IgD-negative memory B cell (primary cell): ENCODE measurements around the gene COPG1. TPM values are rescaled to one million over a fixed set of nuclear protein-coding genes. Genes with fewer than 3 reads are reported as not detected.
"Not testable (repeated sequence)": the region's sequence is repeated elsewhere in the genome, so short reads cannot be mapped to it uniquely, and the experiment has no call there.

ENCODE experiments used
- H3K27ac Mint-ChIP-seq, 3 donors: one replicate each; pipeline ENCODE4 v1.8.0; 2020 to 2022; ENCODE audit warnings: mild to moderate bottlenecking in 3 of 3, mixed read lengths in 3 of 3, moderate library complexity in 1 of 3
- H3K27me3 Mint-ChIP-seq: one replicate; pipeline ENCODE4 v1.8.0; 2021; ENCODE audit warnings: mixed read lengths
- H3K36me3 Mint-ChIP-seq: one replicate; pipeline ENCODE4 v1.8.0; 2020; ENCODE audit warnings: mild to moderate bottlenecking, mixed read lengths
- H3K4me1 Mint-ChIP-seq, 3 donors: one replicate each; pipeline ENCODE4 v1.8.0; 2020 to 2022; ENCODE audit warnings: mixed read lengths in 3 of 3, mild to moderate bottlenecking in 1 of 3
- H3K4me3 Mint-ChIP-seq, 4 donors: one replicate each; pipeline ENCODE4 v1.8.0; 2020 to 2022; ENCODE audit warnings: mild to moderate bottlenecking in 4 of 4, mixed read lengths in 4 of 4, moderate library complexity in 3 of 4
- H3K9me3 Mint-ChIP-seq, 3 donors: one replicate each; pipeline ENCODE4 v1.8.0; 2020 to 2021; ENCODE audit warnings: mixed read lengths in 3 of 3, mild to moderate bottlenecking in 1 of 3
- polyA plus RNA-seq: library from polyadenylated mRNA; unstranded; fragments of 300-500 nt; fragmentation: Illumina TruSeq; gene quantifications from one replicate; pipeline ENCODE4 v1.2.3, GENCODE V29; 2021

The COPG1 gene
- 52.9 TPM for polyA plus RNA-seq

GRCh38 chr3:129249284-129250065, at the start of gene COPG1:
COPG1 (plus strand) TSS chr3:129249606; CDS start chr3:129249710, 104 bp downstream.
- H3K27ac Mint-ChIP-seq = peak within 1 kb of the TSS; percentile 96 to 97 (median 96)
- H3K4me3 Mint-ChIP-seq = peak within 1 kb of the TSS; percentile 92 to 98 (median 97)
- peaks cover 20 to 27% (median 20%) of the 10 kb centered on the region in 3 donors for H3K4me1 Mint-ChIP-seq
- H3K36me3 Mint-ChIP-seq = peaks cover 9% of the 10 kb centered on the region
- no peaks in the 10 kb centered on the region for H3K27me3 Mint-ChIP-seq
- no peaks in the 10 kb centered on the region for H3K9me3 Mint-ChIP-seq

GRCh38 chr3:129204473-129204872, 44.9 kb upstream of the COPG1 start:
- no peaks in the 10 kb centered on the region for H3K27me3 Mint-ChIP-seq
- H3K9me3 Mint-ChIP-seq = no peaks in the 10 kb centered on the region
- H3K4me3 Mint-ChIP-seq = no peak overlapping the region
- peaks cover 1% of the 10 kb centered on the region for H3K36me3 Mint-ChIP-seq
- H3K27ac Mint-ChIP-seq = no peak overlapping the region
- no peaks in the 10 kb centered on the region for H3K4me1 Mint-ChIP-seq

DNA sequence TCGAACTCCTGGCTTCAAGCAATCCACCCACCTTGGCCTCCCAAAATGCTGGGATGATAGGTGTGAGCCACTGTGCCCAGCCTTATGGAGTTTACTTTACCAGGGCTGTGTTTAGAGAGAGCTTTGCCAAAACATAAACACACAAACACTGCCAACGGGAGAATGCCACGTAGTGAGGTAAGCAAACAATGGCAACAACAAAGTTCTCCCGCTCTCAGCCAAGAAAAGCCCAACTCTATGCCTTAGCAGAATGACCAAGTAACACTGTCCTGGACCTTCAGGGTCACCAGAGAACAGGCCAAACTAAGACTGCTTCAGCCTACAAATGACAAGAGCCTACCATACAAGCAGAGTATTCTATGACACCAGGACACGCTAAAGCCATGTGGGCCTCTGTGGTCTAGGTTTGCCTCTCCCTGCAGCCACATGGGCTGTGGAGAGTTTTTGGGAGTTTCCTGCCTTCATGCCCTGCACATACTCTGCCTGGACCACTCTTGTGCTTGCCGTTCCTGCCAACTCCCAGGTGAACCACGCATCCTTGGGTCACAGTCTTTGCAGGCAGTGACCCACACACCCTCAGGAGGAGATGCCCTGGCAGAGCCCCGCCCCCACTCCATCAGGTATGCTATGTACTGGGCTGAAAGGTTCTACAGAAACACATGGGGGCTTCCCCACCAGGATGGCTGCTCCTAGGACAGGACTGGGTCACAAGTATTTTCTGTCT, 44.1 kb upstream of the COPG1 start:
- Mint-ChIP-seq H3K27ac (no peak overlapping the region), H3K4me1 (no peaks in the 10 kb centered on the region), H3K9me3 (no peaks in the 10 kb centered on the region)

GRCh38 chr3:129207479-129207878, 41.9 kb upstream of the COPG1 start:
- Mint-ChIP-seq H3K4me3 (no peak overlapping the region), H3K9me3 (no peaks in the 10 kb centered on the region), H3K36me3 (no peaks in the 10 kb centered on the region), H3K27me3 (peaks cover 3% of the 10 kb centered on the region), H3K4me1 (no peaks in the 10 kb centered on the region), H3K27ac (no peak overlapping the region)

More for the DNA sequence above, 44.1 kb upstream of the COPG1 start:
- Mint-ChIP-seq H3K27me3 (no peaks in the 10 kb centered on the region), H3K36me3 (peaks cover 1% of the 10 kb centered on the region), H3K4me3 (no peak overlapping the region)

- H3K27ac Mint-ChIP-seq = no peak overlapping the region
- peaks cover 3% of the 10 kb centered on the region for H3K27me3 Mint-ChIP-seq
- no peaks in the 10 kb centered on the region for H3K9me3 Mint-ChIP-seq
Measured at GRCh38 chr3:129211345-129211744, 38.1 kb upstream of the COPG1 start.

DNA sequence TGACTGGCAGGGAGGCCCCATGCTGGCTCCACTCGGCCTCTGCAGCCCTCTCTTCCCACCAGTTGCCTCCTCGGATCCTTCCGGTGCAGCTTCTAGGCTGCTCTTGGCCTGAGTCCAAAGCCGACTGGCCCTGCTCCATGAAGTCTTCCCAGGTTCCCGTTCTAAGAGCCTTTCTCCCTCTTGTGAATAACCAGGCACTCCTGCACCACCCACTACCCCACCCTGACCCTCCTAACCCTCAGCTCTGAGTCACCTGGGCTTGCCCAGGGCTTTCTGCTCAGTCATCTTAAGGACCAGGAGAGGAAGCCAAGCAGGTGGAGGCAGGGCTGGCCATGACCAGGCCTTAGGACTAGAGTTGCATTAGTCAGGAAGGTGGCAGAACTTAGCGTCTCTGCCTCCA, 37.6 kb upstream of the COPG1 start:
- H3K27me3 Mint-ChIP-seq = peaks cover 3% of the 10 kb centered on the region
- H3K27ac Mint-ChIP-seq = no peak overlapping the region
- H3K9me3 Mint-ChIP-seq = no peaks in the 10 kb centered on the region
- H3K36me3 Mint-ChIP-seq = no peaks in the 10 kb centered on the region
- H3K4me1 Mint-ChIP-seq = no peaks in the 10 kb centered on the region
- H3K4me3 Mint-ChIP-seq = no peak overlapping the region

More at GRCh38 chr3:129211345-129211744, 38.1 kb upstream of the COPG1 start:
- H3K36me3 Mint-ChIP-seq = no peaks in the 10 kb centered on the region
- H3K4me1 Mint-ChIP-seq = no peaks in the 10 kb centered on the region
- no peak overlapping the region for H3K4me3 Mint-ChIP-seq

DNA sequence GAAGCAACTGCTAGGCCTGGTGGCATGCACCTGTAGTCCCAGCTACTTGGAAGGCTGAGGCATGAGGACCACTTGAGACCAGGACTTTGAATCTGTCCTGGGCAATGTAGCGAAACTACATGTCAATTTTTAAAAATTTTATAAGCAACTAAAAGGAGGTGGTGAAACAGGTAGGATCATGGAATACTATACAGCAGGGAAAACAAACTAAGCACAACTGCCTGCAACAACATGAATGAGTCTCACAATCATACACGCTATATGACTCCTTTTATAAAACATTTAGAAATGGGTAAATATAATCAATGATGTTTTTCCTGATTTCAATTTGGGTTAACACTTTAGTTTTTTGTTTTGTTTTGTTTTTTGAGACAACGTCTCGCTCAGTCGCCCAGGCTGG, 36.2 kb upstream of the COPG1 start:
- Mint-ChIP-seq H3K9me3 (no peaks in the 10 kb centered on the region), H3K27ac (no peak overlapping the region), H3K4me1 (no peaks in the 10 kb centered on the region), H3K36me3 (no peaks in the 10 kb centered on the region), H3K27me3 (peaks cover 3% of the 10 kb centered on the region), H3K4me3 (no peak overlapping the region)

DNA sequence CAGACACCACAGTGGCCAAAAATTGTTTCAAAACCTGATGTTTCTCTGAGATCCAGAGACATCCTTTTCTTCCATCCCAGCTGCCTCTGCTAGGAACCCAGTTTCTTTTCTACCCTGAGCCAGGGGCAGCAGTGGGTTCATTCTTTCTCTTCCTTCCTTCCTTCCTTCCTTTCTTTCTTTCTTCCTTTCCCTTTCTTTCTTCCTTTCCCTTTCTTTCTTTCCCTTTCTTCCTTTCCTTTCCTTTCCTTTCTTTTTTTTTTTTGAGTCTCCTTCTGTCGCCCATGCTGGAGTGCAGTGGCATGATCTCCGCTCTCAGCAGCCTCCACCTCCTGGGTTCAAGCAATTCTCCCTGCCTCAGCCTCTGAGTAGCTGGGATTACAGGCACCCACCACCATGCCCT, 30.7 kb upstream of the COPG1 start:
- no peaks in the 10 kb centered on the region for H3K4me1 Mint-ChIP-seq
- H3K9me3 Mint-ChIP-seq = no peaks in the 10 kb centered on the region
- H3K27me3 Mint-ChIP-seq = no peaks in the 10 kb centered on the region
- H3K36me3 Mint-ChIP-seq = no peaks in the 10 kb centered on the region
- H3K27ac Mint-ChIP-seq = no peak overlapping the region
- H3K4me3 Mint-ChIP-seq = peak overlapping the region in 1 of 4 donors; percentile 71

DNA sequence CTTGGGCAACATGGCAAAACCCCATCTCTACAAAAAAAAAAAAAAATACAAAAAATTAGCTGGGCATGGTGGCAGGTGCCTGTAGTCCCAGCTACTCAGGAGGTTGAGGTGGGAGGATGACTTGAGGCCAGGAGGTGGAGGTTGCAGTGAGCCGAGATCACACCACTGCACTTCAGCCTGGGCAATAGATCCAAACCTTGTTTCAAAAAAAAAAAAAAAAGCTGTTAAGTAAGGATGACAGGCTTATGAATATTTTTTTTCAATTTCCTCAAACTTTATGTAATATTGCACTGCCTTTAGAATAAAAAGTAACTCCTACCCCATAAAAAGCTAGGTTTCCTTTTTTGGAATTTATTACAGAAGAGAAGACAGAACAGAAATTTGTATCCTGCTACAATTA, 25.0 kb upstream of the COPG1 start:
- not testable (repeated sequence) for H3K27ac Mint-ChIP-seq, H3K27me3 Mint-ChIP-seq, H3K9me3 Mint-ChIP-seq, H3K4me3 Mint-ChIP-seq, H3K36me3 Mint-ChIP-seq
- peaks cover 14 to 33% (median 21%) of the 10 kb centered on the region in 3 donors for H3K4me1 Mint-ChIP-seq

GRCh38 chr3:129224984-129225393, 24.4 kb upstream of the COPG1 start:
- Mint-ChIP-seq H3K4me1 (peaks cover 14 to 37% (median 25%) of the 10 kb centered on the region in 3 donors), H3K27me3 (no peaks in the 10 kb centered on the region), H3K4me3 (peak overlapping the region in 2 of 4 donors; percentile 21 to 50), H3K36me3 (no peaks in the 10 kb centered on the region), H3K27ac (peak overlapping the region in 1 of 3 donors; percentile 19), H3K9me3 (no peaks in the 10 kb centered on the region)

GRCh38 chr3:129226374-129226773, 23.0 kb upstream of the COPG1 start:
- Mint-ChIP-seq H3K9me3 (no peaks in the 10 kb centered on the region), H3K4me3 (peak overlapping the region in 1 of 4 donors; percentile 5), H3K36me3 (no peaks in the 10 kb centered on the region), H3K27ac (peak overlapping the region in 1 of 3 donors; percentile 40), H3K4me1 (peaks cover 14 to 42% (median 30%) of the 10 kb centered on the region in 3 donors), H3K27me3 (no peaks in the 10 kb centered on the region)

DNA sequence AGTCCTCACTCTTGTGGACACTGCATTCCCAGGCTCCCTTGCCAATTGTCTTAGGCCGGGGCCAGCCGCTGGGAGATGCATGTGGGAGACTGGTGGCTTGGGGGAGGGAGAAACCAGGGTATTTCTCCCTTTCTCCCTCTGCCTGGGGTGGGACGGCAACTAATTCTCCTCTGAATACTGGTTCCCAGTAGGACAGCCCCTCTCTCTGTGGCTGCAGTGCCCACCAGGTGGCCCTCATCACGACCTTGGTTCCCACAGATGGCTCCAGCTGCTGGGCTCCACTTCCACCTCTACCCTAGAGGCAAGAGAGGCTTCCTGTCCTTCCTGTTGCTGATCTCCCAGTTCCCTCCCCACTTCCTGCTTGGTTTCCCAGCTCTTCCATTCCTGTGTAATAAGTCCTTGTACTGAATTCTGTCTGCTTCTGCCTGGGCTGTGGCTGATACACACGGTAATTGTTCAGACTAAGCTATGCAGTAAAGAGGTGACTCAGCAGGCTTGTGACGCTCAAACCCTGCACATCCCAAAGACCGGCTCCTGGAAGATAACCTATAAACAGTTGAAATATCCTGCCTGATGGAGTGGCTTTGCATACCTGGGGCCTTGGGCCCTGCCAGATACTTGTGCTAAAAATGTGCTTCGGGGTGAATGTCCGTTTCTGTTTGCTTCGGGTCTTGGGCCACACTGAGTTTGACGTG, 20.4 kb upstream of the COPG1 start:
- no peaks in the 10 kb centered on the region for H3K9me3 Mint-ChIP-seq
- H3K27me3 Mint-ChIP-seq = no peaks in the 10 kb centered on the region
- H3K36me3 Mint-ChIP-seq = no peaks in the 10 kb centered on the region
- peak overlapping the region in 1 of 3 donors; percentile 87 for H3K27ac Mint-ChIP-seq
- H3K4me3 Mint-ChIP-seq = peak overlapping the region in 1 of 4 donors; percentile 80
- peaks cover 21 to 52% (median 41%) of the 10 kb centered on the region in 3 donors for H3K4me1 Mint-ChIP-seq

GRCh38 chr3:129230311-129231019, 18.9 kb upstream of the COPG1 start:
- no peaks in the 10 kb centered on the region for H3K27me3 Mint-ChIP-seq
- peaks cover 21 to 54% (median 44%) of the 10 kb centered on the region in 3 donors for H3K4me1 Mint-ChIP-seq
- H3K27ac Mint-ChIP-seq = peak overlapping the region in 2 of 3 donors; percentile 31 to 90
- peak overlapping the region in 1 of 4 donors; percentile 30 for H3K4me3 Mint-ChIP-seq
- H3K9me3 Mint-ChIP-seq = no peaks in the 10 kb centered on the region
- H3K36me3 Mint-ChIP-seq = no peaks in the 10 kb centered on the region

DNA sequence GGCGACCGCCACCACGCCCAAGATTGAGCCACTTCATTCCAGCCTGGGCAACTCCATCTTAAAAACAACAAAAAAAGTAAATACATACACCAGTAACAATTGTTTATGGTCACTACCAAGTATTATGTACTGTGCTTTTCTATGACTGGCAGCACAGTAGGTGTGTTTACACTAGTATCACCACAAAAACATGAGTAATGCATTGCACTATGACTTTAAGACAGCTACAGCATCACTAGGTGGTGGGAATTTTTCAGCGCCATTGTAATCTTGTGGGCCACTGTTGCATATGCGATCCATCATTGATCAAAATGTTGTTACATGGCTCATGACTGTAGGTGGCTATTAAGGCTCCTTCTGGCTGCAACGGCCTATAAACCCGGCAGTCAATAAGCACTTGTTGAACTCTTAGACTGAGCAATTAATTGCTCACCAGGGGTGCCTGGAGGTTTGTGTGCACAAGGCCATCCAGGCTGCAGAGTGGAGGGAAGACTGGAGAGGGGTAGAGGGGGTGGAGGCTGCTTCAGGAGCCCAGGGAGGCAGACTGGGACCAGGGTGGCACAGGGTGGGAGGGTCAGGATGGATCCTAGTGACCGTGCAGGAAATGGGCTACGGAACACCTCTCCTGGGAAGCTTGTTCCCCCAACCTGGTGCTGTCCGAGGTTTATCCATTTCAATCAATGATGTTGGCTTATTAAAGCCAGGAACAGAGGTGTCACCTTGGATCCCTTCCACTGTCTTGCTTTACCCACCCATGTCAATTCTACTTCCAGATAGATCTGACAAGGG, 17.9 kb upstream of the COPG1 start:
- H3K27me3 Mint-ChIP-seq = no peaks in the 10 kb centered on the region
- peak overlapping the region in 2 of 3 donors; percentile 65 to 91 for H3K27ac Mint-ChIP-seq
- no peak overlapping the region for H3K4me3 Mint-ChIP-seq
- peaks cover 16 to 52% (median 45%) of the 10 kb centered on the region in 3 donors for H3K4me1 Mint-ChIP-seq
- no peaks in the 10 kb centered on the region for H3K9me3 Mint-ChIP-seq
- H3K36me3 Mint-ChIP-seq = no peaks in the 10 kb centered on the region
